HG02623 (cell line): ENCODE results near the gene EAF1.
A peak's percentile ranks its signal among the peaks of the same experiment; 100 is the strongest.
"Not testable (repeated sequence)": the region's sequence is repeated elsewhere in the genome, so short reads cannot be mapped to it uniquely, and the experiment has no call there.

Experiments used
- ATAC-seq: cut with Tn5 transposase; IDR thresholded peaks from one replicate; pipeline ENCODE4 v1.9.1; 2021; ENCODE audit warnings: moderate library complexity; ENCODE audit not compliant: unreplicated experiment

Gene EAF1

DNA sequence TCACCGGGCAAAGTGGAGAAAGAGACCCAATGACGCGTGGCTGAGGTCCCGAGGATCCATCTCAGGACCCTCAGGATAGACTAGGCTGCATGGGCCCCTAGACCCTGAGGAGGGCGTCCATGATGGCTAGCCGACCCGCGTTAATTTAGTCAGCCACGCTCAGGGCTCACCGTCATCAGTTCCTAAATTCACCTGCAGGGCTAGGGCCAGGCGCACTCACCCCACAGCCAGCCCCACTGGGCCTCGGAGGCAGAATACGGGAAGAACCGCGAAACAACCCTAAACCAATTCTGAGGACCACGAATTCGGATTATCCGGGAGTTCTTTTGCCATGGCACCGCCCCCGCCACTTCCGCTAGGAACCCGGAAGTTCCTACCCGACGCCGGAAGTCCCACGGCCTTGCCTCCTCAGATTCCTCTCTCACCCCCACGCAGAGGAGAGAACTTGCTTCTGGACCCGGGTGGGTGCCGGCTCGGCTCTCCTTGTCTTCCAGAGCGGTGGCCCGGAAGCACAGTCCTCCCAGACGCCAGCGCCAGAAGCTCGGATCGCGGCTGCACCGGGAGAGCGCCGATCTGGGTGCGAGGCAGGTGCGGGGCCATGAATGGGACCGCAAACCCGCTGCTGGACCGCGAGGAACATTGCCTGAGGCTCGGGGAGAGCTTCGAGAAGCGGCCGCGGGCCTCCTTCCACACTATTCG, at the start of gene EAF1, which contains the start of gene METTL6:
EAF1 (plus strand) TSS at position 417 of the 699 bp plus-strand sequence; CDS start at position 599, 182 bp downstream.
METTL6 (minus strand) TSS at position 363 of the 699 bp plus-strand sequence. CDS start 1,033 bp downstream, outside the sequence.
- ATAC-seq = peak; percentile 91

- peak; percentile 76 for ATAC-seq
Observed at GRCh38 chr3:15377961-15378791, 49.2 kb upstream of the EAF1 start.

DNA sequence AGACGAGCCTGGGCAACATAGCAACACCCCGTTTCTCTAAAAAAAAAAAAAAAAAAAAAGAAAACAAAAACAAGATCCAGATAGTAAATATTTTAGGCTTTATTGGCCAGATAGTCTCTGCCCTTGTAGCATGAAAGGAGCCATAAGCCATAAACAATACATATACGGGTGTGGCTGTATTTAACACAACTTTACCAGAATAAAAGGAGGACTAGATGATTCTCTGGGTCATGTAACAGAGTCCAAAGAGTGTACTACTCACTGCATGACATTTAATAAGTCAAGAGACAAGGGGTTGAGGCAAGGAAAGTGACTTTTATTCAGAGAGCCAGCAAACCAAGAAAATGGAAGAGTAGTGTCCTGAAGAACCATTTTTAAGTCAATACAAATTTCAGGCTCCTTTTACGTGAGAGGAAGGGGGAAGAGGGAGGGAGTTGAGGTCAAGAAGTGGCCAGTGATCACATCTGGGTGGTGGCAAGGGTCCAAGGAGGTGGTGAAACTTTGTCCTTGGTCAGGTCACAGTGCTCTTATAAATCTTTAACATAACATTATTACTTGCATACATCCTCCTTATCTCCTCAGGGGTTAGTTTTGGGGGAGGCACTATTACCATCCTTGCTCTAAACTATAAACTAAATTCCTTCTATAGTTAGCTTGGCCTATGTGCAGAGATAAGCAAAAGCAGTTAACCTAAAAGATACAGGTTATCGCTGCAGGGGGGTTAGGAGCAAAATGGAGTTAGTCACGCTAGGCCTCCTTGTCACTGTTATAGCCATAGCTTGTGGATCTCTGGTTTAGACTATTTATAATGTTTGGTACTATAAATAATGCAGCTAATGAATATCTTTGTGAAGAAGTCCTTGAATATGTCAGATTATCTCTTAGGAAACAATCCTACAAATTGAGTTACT, 46.2 kb upstream of the EAF1 start:
- ATAC-seq = no peak

DNA sequence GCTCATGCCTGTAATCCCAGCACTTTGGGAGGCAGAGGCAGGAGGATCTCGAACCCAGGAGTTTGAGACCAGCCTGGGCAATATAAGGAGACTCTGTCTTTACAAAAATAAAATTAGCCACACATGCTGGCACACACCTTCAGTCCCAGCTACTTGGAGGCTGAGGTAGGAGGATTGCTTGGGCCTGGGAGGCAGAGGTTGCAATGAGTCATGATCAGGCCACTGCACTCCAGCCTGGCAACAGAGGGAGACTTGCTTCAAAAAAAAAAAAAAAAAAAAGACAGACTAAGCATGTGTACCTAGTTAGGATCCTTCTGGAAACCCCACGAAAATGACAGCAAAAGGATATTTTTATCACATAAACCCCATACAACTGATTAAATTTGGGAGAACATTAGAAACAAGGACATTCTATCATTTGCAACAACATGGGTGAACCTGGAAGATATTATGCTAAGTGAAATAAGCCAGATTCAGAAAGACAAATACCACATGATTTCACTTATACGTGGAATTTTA, 44.9 kb upstream of the EAF1 start:
- no peak for ATAC-seq

- ATAC-seq = peak; percentile 84
Observed at GRCh38 chr3:15384510-15385237, 42.7 kb upstream of the EAF1 start.

DNA sequence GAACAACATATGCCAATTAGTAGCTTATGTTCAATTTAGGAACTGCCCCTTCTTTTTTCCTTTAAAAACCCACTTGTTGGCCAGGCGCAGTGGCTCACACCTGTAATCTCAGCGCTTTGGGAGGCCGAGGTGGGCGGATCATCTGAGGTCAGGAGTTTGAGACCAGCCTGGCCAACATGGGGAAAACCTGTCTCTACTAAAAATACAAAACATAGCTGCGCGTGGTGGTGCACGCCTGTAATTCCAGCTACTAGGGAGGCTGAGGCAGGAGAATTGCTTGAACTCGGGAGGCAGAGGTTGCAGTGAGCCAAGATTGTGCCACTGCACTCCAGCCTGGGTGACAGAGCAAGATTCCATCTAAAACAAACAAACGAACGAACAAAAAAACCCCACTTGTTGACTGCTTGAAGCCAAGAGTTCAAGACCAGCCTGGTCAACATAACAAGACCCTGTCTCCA, 42.1 kb upstream of the EAF1 start:
- ATAC-seq = peak; percentile 18

DNA sequence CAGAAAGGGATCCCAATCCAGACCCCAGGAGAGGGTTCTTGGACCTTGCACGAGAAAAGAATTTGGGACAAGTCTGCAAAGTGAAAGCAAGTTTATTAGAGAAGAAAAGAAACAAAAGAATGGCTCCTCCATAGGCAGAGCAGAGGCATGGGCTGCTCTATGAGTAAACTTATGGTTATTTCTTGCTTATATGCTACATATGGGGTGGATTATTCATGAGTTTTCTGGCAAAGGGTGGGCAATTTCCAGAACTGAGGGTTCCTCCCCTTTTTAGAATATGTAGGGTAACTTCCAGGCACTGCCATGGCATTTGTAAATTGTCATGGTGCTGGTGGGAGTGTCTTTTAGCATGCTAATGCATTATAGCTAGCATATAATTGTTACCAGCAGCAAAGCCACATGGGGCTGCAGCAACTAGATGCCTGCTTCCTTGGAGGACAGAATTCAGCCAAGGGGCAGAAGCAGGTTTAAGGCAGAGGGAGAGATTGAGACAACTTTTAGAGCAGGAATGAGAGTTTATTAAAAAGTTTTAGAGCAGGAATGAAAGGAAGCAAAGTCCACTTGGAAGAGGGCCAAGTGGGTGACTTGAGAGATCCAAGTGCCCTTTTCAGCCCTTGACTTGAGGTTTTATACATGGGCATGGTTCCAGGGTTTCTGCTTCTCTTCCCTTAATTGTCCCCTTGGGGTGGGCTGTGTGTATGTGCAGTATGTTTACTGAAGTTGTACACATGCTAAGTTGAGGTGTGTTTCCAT, 41.3 kb upstream of the EAF1 start:
- no peak for ATAC-seq

- ATAC-seq = not testable (repeated sequence)
Observed at GRCh38 chr3:15386654-15386955, 40.8 kb upstream of the EAF1 start.

GRCh38 chr3:15387171-15387581, 40.2 kb upstream of the EAF1 start:
- no peak for ATAC-seq

- ATAC-seq = no peak
Observed at GRCh38 chr3:15387735-15388134, 39.7 kb upstream of the EAF1 start.

DNA sequence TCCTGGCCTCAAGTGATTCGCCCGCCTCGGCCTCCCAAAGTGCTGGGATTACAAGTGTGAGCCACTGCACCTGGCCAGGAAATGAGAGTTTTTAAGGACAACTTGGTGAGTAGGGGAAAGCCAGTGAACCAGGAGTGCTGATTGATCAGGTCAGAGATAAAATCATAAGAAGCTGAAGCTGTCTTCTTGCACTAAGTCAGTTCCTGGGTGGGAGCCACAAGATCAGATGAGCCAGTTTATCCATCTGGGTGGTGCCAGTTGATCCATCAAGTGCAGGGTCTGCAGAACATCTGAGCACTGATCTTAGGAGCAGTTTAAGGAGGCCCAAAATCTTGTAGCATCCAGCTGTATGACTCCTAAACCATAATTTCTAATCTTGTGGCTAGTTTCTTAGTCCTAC, 39.1 kb upstream of the EAF1 start:
- ATAC-seq = not testable (repeated sequence)

- no peak for ATAC-seq
Observed at GRCh38 chr3:15390460-15390859, 36.9 kb upstream of the EAF1 start.

DNA sequence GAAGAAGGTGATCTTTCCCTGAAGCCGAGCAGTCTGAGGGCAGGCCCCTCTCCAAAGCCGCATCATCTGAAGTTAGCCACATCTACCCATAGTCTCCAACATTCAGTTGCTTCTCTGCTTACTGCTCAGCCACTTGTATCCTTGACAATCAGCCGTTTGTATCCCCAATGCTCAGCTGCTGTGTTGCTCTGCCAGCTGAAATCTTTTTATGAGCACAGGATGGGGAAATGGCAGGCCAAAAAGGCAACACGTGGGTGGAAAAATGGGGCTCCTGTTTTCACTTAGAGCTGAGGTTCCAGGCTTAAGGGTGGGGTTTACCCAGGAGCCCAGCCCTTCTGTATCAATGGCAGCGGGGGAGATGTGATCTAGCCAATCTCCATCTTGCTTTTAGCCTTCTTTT, 36.4 kb upstream of the EAF1 start:
- no peak for ATAC-seq

GRCh38 chr3:15393252-15393651, 34.1 kb upstream of the EAF1 start:
- ATAC-seq = not testable (repeated sequence)

DNA sequence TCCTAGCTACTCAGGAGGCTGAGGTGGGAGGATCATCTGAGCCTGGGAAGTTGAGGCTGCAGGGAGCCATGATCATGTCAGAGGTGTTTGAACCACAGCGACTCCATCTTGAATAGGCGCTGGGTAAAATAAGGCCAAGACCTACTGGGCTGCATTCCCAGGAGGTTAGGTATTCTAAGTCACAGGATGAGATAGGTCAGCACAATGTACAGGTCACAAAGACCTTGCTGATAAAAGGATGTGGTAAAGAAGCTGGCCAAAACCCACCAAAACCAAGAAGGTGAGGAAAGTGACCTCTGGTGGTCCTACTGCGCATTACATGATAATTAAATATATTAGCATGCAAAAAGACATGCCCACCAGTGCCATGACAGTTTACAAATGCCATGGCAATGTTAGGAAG, 28.7 kb upstream of the EAF1 start:
- not testable (repeated sequence) for ATAC-seq

GRCh38 chr3:15399970-15400369, 27.4 kb upstream of the EAF1 start:
- ATAC-seq = no peak

- no peak for ATAC-seq
Observed at GRCh38 chr3:15401936-15402335, 25.5 kb upstream of the EAF1 start.

DNA sequence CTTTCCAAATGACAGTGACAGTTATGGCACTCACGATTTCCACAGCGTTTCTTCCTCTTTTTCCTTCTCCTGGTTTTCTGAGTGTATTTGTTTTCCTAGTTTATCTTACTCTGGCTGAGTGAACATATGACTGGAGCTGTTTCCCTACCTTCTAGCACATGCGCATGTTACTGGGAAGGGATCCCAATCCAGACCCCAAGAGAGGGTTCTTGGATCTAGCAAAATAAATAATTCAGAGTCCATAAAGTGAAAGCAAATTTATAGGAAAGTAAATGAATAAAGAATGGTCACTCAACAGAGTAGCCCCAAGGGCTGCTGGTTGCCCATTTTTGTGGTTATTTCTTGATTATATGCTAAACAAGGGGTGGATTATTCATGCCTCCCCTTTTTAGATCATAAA, 23.9 kb upstream of the EAF1 start:
- ATAC-seq = no peak

GRCh38 chr3:15403965-15404364, 23.4 kb upstream of the EAF1 start:
- no peak for ATAC-seq
